ENCODE results near the gene SLTM.
"Not testable (repeated sequence)": the region's sequence is repeated elsewhere in the genome, so short reads cannot be mapped to it uniquely, and the experiment has no call there.

SLTM gene

GRCh38 chr15:58926823-58927222, 6.7 kb downstream of the SLTM start:
- DNase-seq: no peak

GRCh38 chr15:58924327-58924726, 9.2 kb downstream of the SLTM start:
- no peak for DNase-seq

- DNase-seq: no peak
Measured at GRCh38 chr15:58923696-58924300, 9.7 kb downstream of the SLTM start.

GRCh38 chr15:58923284-58923683, 10.2 kb downstream of the SLTM start:
- DNase-seq: no peak

- DNase-seq: no peak
Measured at GRCh38 chr15:58921267-58921790, 12.2 kb downstream of the SLTM start.

- not testable (repeated sequence) for DNase-seq
Measured at GRCh38 chr15:58920447-58920846, 13.0 kb downstream of the SLTM start.

GRCh38 chr15:58919232-58919631, 14.2 kb downstream of the SLTM start:
- no peak for DNase-seq

GRCh38 chr15:58918239-58918638, 15.2 kb downstream of the SLTM start:
- no peak for DNase-seq

- DNase-seq: not testable (repeated sequence)
Measured at GRCh38 chr15:58917613-58918129, 15.8 kb downstream of the SLTM start.

- no peak for DNase-seq
Measured at GRCh38 chr15:58916962-58917361, 16.5 kb downstream of the SLTM start.

GRCh38 chr15:58910456-58910855, 23.0 kb downstream of the SLTM start:
- DNase-seq: no peak

- DNase-seq: no peak
Measured at GRCh38 chr15:58909616-58910015, 23.9 kb downstream of the SLTM start.

- DNase-seq: no peak
Measured at GRCh38 chr15:58908550-58909309, 24.7 kb downstream of the SLTM start.

- no peak for DNase-seq
Measured at GRCh38 chr15:58900631-58901030, 32.8 kb downstream of the SLTM start.

- no peak for DNase-seq
Measured at GRCh38 chr15:58898150-58898680, 35.3 kb downstream of the SLTM start.

- no peak for DNase-seq
Measured at GRCh38 chr15:58889363-58889762, 44.1 kb downstream of the SLTM start.

- DNase-seq: no peak
Measured at GRCh38 chr15:58886921-58887320, 46.6 kb downstream of the SLTM start.

GRCh38 chr15:58883926-58884325, 49.6 kb downstream of the SLTM start:
- DNase-seq: not testable (repeated sequence)

GRCh38 chr15:58882243-58882642, 51.2 kb downstream of the SLTM start:
- no peak for DNase-seq

- DNase-seq: no peak
Measured at GRCh38 chr15:58880320-58880719, 53.2 kb downstream of the SLTM start.

GRCh38 chr15:58877999-58878825, 55.3 kb downstream of the SLTM start:
- DNase-seq: no peak

GRCh38 chr15:58876306-58877106, 57.0 kb downstream of the SLTM start:
- DNase-seq: no peak
